ENCODE data around the gene THSD7A.

The THSD7A gene

DNA sequence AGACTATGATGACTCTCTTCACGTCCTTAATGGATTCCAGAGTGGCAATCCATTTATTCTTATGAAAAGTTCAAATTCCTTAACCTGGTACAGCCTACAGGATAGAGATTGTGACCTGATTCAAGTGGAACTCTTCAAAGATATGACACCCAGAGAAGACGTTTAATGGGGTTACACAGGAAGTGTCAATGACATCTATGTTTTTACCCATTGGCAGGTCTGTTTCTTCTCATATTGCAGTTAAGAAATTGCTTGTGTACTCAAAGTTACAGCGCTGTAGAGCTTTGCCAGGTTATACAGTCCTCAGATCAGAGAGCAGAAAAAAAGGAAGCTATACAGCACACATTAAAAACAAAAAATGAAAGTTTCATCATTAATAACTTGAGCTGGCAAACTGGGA lies 367.4 kb downstream of the THSD7A start:
- no peak for DNase-seq (ENCODE audit: low read depth)
- H3K4me3 ChIP-seq (ENCODE audit: control insufficient read depth, low read depth, low read length), result no peak overlapping the region
- TF ChIP-seq, protein P1, sequence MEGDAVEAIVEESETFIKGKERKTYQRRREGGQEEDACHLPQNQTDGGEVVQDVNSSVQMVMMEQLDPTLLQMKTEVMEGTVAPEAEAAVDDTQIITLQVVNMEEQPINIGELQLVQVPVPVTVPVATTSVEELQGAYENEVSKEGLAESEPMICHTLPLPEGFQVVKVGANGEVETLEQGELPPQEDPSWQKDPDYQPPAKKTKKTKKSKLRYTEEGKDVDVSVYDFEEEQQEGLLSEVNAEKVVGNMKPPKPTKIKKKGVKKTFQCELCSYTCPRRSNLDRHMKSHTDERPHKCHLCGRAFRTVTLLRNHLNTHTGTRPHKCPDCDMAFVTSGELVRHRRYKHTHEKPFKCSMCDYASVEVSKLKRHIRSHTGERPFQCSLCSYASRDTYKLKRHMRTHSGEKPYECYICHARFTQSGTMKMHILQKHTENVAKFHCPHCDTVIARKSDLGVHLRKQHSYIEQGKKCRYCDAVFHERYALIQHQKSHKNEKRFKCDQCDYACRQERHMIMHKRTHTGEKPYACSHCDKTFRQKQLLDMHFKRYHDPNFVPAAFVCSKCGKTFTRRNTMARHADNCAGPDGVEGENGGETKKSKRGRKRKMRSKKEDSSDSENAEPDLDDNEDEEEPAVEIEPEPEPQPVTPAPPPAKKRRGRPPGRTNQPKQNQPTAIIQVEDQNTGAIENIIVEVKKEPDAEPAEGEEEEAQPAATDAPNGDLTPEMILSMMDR (conservative IDR thresholded peaks at IDR 0.05; ENCODE audit: control insufficient read depth, insufficient read depth, low read depth, low read length), result no peak

DNA sequence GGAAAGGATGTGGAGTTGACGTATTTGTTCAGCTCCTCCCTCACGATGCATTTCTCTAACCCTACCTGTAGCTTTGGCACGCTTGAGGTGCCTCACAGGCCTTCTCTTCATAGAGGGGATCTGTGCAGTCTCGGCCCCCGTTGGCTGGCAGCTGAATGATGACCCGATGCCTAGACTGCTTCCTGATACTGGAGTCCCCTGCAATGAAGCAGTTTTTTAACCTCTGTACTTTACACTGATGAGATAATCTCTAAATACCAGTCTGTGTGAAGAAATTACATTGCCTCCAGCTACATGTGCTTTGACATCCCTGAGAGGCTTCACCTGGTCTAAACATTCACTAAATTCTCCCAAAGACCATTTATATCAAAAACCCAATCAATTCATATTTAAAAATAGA lies 370.1 kb downstream of the THSD7A start:
- DNase-seq (ENCODE audit: low read depth), result no peak
- H3K4me3 ChIP-seq (ENCODE audit: control insufficient read depth, low read depth, low read length), result no peak overlapping the region
- TF ChIP-seq, protein P1 (conservative IDR thresholded peaks at IDR 0.05; ENCODE audit: control insufficient read depth, insufficient read depth, low read depth, low read length), result no peak

DNA sequence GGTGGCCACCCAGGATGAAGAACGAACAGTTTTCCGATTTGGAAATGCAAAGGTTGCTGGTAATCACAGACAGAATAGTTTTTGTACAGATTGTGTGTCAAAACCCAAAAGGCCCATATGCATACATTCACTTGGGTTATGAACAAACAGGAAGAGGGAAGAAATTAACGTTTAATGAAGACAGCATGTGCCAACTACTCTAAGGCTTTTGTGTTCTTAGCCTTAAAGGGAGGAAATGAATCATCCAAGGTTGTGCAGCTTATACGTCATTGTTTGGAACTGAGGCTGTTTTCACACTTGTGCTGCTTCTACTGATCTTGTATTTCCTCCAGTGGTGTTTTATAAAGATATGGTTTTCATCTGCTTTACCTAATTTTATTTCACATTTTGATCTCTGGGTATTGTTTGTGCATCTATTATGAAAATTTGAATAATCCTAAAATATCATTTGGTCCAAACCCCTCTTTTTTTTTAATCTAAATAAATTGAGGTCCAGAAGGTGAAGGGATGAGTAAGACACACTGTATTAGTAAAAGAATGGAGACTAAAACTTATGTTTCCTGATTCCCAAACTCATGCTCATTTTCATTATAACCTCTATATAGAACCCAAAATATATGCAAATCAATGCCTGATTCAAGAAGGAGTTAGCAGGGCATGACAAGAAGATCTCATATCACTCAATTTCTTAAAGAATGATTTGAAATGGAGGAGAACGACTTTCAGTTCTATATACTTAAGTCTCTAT lies 373.1 kb downstream of the THSD7A start:
- TF ChIP-seq, protein P1 (conservative IDR thresholded peaks at IDR 0.05; ENCODE audit: control insufficient read depth, insufficient read depth, low read depth, low read length), result no peak
- peak; percentile 95 for DNase-seq (ENCODE audit: low read depth)
- no peak overlapping the region for H3K4me3 ChIP-seq (ENCODE audit: control insufficient read depth, low read depth, low read length)

DNA sequence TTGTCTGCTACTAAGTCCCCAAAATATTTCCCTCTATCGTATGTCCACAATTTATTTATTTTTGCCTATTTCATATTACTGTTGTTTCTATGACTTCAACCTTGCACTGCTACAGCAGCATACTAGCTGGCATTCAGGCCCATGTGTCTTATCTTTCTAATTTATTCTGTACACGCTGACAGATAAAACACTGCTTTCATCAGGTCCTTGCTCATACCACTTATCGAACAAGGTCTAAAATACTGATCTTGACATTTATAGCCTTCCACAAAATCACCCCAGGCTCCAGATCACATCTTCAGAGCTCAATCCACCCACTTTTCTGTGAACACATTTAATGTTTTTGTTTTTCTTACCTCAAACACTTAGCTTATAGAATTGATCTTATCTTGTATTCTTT lies 374.6 kb downstream of the THSD7A start:
- TF ChIP-seq, protein P1 (conservative IDR thresholded peaks at IDR 0.05; ENCODE audit: control insufficient read depth, insufficient read depth, low read depth, low read length), result no peak

DNA sequence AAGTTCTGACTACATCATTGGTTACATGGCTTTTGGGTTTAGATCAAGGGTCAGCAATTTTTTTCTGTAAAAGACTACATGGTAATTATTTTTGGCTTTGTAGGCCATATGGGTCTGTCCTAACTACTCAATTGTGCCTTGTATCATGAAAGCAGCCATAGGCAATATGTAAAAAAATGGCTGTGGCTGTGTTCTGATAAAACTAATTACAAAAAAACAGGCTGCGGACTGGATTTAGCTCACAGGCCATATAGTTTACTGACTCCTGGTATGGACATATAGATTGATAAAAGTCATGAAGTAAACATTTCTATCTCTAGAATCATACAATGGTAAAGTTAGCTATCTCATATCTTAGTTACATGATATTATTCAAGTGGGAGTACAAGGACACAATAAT lies 375.4 kb downstream of the THSD7A start:
- no peak overlapping the region for H3K4me3 ChIP-seq (ENCODE audit: control insufficient read depth, low read depth, low read length)
- TF ChIP-seq, protein P1 (conservative IDR thresholded peaks at IDR 0.05; ENCODE audit: control insufficient read depth, insufficient read depth, low read depth, low read length), result no peak
- DNase-seq (ENCODE audit: low read depth), result no peak

More for the DNA sequence above, 374.6 kb downstream of the THSD7A start:
- no peak for DNase-seq (ENCODE audit: low read depth)
- no peak overlapping the region for H3K4me3 ChIP-seq (ENCODE audit: control insufficient read depth, low read depth, low read length)

DNA sequence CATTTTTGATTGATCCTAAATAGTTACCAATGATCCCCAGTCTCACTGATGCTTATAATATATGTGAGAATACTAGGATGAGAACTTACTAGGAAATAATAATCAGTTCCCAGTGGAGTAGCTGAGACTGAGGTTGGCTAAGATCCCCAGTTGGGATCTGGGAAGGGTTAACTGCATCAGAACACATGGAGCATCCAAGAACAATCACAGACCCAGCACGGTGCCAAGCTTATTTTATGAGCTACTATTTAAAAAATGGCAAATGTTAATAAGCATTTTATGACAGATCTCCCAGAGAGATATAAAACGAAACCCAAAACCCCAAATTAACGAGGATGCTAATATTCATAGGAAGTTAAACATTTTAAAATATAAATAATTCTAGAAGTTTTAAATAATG lies 379.5 kb downstream of the THSD7A start:
- TF ChIP-seq, protein P1 (conservative IDR thresholded peaks at IDR 0.05; ENCODE audit: control insufficient read depth, insufficient read depth, low read depth, low read length), result no peak
- H3K4me3 ChIP-seq (ENCODE audit: control insufficient read depth, low read depth, low read length), result no peak overlapping the region
- DNase-seq (ENCODE audit: low read depth), result no peak

All from fibroblast of mammary gland (primary cell).